ENCODE results near the gene KDM5B.

The KDM5B gene

DNA sequence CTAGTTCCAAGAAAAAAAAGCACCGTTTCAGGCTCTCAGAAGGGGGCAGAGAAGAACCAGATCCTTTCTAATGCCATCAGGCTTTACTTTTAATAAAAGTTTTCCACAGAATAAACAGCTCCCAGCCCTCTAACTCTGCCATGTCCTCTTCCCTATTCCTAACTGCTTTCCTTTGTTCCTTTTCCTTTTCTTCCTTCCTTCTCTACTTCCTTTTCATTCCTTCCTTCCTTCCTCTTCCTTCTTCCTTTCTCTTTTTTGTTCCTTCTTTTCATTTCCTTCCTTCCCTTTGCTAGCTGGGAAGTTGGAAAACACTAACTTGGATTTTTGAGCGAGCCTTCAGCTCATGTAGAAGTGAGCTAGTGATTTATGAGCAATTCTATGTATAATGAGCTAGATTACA lies 46.2 kb downstream of the KDM5B start:
- no peaks in the 10 kb centered on the region for H3K9me2 ChIP-seq (replicated peaks; ENCODE audit: insufficient read depth, low read length)
- no peaks in the 10 kb centered on the region for H3K36me3 ChIP-seq (replicated peaks; ENCODE audit: insufficient read depth, low read length)
- H3F3A ChIP-seq (ENCODE audit: insufficient read depth, low read length) = no peaks in the 10 kb centered on the region
- H3K9me3 ChIP-seq (replicated peaks; ENCODE audit: insufficient read depth, low read length) = no peaks in the 10 kb centered on the region
- H3K9ac ChIP-seq (ENCODE audit: low read length) = no peak overlapping the region
- TF ChIP-seq EZH2 (optimal IDR thresholded peaks at IDR 0.05; ENCODE audit: low read depth, low read length) (no peak), EZH2phosphoT487 (IDR thresholded peaks at IDR 0.05; ENCODE audit: low read length) (no peak)
- TF ChIP-seq, protein P1, sequence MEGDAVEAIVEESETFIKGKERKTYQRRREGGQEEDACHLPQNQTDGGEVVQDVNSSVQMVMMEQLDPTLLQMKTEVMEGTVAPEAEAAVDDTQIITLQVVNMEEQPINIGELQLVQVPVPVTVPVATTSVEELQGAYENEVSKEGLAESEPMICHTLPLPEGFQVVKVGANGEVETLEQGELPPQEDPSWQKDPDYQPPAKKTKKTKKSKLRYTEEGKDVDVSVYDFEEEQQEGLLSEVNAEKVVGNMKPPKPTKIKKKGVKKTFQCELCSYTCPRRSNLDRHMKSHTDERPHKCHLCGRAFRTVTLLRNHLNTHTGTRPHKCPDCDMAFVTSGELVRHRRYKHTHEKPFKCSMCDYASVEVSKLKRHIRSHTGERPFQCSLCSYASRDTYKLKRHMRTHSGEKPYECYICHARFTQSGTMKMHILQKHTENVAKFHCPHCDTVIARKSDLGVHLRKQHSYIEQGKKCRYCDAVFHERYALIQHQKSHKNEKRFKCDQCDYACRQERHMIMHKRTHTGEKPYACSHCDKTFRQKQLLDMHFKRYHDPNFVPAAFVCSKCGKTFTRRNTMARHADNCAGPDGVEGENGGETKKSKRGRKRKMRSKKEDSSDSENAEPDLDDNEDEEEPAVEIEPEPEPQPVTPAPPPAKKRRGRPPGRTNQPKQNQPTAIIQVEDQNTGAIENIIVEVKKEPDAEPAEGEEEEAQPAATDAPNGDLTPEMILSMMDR (IDR thresholded peaks at IDR 0.05; ENCODE audit: low read length) = no peak
- no peaks in the 10 kb centered on the region for H3K79me2 ChIP-seq (ENCODE audit: low read length)
- no peaks in the 10 kb centered on the region for H3K27me3 ChIP-seq (replicated peaks; ENCODE audit: insufficient read depth, low read length)
- H2AFZ ChIP-seq (ENCODE audit: low read length) = no peak overlapping the region
- H3K4me1 ChIP-seq (ENCODE audit: low read length) = no peaks in the 10 kb centered on the region
- no peak for DNase-seq
- H3K27ac ChIP-seq (ENCODE audit: low read length) = no peak overlapping the region
- no peaks in the 10 kb centered on the region for H4K20me1 ChIP-seq (ENCODE audit: insufficient read depth, low read length)
- no peak overlapping the region for H3K4me3 ChIP-seq (ENCODE audit: low read length)
- H3K4me2 ChIP-seq (ENCODE audit: low read depth, low read length) = no peak overlapping the region

DNA sequence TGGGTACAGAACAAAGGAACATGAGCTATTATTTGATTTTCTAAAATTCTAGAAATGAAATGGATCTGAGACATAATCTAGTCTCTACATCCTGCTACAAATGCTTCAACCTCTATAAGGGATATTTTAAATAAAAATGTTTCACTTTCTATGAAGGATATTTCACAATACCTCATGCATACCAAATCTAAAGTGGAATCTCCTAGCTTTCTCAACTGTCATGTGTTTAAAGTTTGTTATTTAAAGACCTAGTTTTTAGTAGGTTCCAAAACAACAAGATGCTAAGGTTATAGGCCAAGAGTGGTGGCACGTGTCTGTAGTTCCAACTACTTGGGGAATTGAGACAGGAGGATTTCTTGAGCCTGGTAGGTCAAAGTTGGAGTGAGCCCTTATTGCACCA lies 47.6 kb downstream of the KDM5B start:
- Histone ChIP-seq H3K9ac (ENCODE audit: low read length) (no peak overlapping the region), H3K4me1 (ENCODE audit: low read length) (no peaks in the 10 kb centered on the region), H3K79me2 (ENCODE audit: low read length) (no peaks in the 10 kb centered on the region), H3K36me3 (replicated peaks; ENCODE audit: insufficient read depth, low read length) (no peaks in the 10 kb centered on the region), H3K27ac (ENCODE audit: low read length) (no peak overlapping the region), H2AFZ (ENCODE audit: low read length) (no peak overlapping the region), H3F3A (ENCODE audit: insufficient read depth, low read length) (no peaks in the 10 kb centered on the region), H3K27me3 (replicated peaks; ENCODE audit: insufficient read depth, low read length) (no peaks in the 10 kb centered on the region), H3K9me3 (replicated peaks; ENCODE audit: insufficient read depth, low read length) (no peaks in the 10 kb centered on the region), H3K9me2 (replicated peaks; ENCODE audit: insufficient read depth, low read length) (no peaks in the 10 kb centered on the region), H3K4me3 (ENCODE audit: low read length) (no peak overlapping the region), H3K4me2 (ENCODE audit: low read depth, low read length) (no peak overlapping the region), H4K20me1 (ENCODE audit: insufficient read depth, low read length) (no peaks in the 10 kb centered on the region)
- DNase-seq = no peak
- TF ChIP-seq, protein P1 (IDR thresholded peaks at IDR 0.05; ENCODE audit: low read length) = no peak
- TF ChIP-seq EZH2 (optimal IDR thresholded peaks at IDR 0.05; ENCODE audit: low read depth, low read length) = no peak
- no peak for TF ChIP-seq EZH2phosphoT487 (IDR thresholded peaks at IDR 0.05; ENCODE audit: low read length)

DNA sequence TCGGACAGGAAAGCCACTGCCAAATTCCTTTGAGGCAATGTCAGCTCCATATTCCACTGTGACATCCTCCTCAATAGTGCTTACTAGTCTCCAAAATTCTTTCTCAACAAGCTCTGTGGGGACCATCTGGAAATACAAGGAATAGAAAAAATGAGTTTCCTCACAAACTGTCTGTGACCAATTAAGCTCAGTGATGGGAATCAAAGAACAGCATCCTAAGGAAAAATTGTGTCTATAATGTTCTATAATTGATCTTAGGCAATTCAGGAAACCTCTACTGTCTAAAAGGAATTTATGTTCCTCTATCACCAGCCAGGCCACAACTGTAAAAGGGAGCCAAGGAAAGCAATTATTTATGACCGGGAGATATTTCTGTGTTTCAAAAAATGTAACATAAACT lies 51.8 kb downstream of the KDM5B start:
- no peaks in the 10 kb centered on the region for H3K36me3 ChIP-seq (replicated peaks; ENCODE audit: insufficient read depth, low read length)

More for the DNA sequence above, 51.8 kb downstream of the KDM5B start:
- no peaks in the 10 kb centered on the region for H3K4me1 ChIP-seq (ENCODE audit: low read length)
- no peak overlapping the region for H3K4me2 ChIP-seq (ENCODE audit: low read depth, low read length)
- H3K27ac ChIP-seq (ENCODE audit: low read length) = no peak overlapping the region
- H3K27me3 ChIP-seq (replicated peaks; ENCODE audit: insufficient read depth, low read length) = no peaks in the 10 kb centered on the region
- no peaks in the 10 kb centered on the region for H3K79me2 ChIP-seq (ENCODE audit: low read length)
- H4K20me1 ChIP-seq (ENCODE audit: insufficient read depth, low read length) = no peaks in the 10 kb centered on the region
- no peaks in the 10 kb centered on the region for H3K9me3 ChIP-seq (replicated peaks; ENCODE audit: insufficient read depth, low read length)
- TF ChIP-seq, protein P1 (IDR thresholded peaks at IDR 0.05; ENCODE audit: low read length) = no peak
- no peak for TF ChIP-seq EZH2 (optimal IDR thresholded peaks at IDR 0.05; ENCODE audit: low read depth, low read length)
- TF ChIP-seq EZH2phosphoT487 (IDR thresholded peaks at IDR 0.05; ENCODE audit: low read length) = no peak
- H3K9me2 ChIP-seq (replicated peaks; ENCODE audit: insufficient read depth, low read length) = no peaks in the 10 kb centered on the region
- H3K9ac ChIP-seq (ENCODE audit: low read length) = no peak overlapping the region
- H2AFZ ChIP-seq (ENCODE audit: low read length) = no peak overlapping the region
- no peak for DNase-seq
- no peaks in the 10 kb centered on the region for H3F3A ChIP-seq (ENCODE audit: insufficient read depth, low read length)
- H3K4me3 ChIP-seq (ENCODE audit: low read length) = no peak overlapping the region
